ENCODE measurements around the gene WSCD2. TPM values are rescaled to one million over a fixed set of nuclear protein-coding genes. Genes with fewer than 3 reads are reported as not detected.

The WSCD2 gene
- polyA plus RNA-seq, 1 donor from 2014 or later: 5.8 TPM

- TF ChIP-seq REST (IDR thresholded peaks at IDR 0.05; ENCODE audit: borderline replicate concordance): no peak
- TF ChIP-seq, protein P1, sequence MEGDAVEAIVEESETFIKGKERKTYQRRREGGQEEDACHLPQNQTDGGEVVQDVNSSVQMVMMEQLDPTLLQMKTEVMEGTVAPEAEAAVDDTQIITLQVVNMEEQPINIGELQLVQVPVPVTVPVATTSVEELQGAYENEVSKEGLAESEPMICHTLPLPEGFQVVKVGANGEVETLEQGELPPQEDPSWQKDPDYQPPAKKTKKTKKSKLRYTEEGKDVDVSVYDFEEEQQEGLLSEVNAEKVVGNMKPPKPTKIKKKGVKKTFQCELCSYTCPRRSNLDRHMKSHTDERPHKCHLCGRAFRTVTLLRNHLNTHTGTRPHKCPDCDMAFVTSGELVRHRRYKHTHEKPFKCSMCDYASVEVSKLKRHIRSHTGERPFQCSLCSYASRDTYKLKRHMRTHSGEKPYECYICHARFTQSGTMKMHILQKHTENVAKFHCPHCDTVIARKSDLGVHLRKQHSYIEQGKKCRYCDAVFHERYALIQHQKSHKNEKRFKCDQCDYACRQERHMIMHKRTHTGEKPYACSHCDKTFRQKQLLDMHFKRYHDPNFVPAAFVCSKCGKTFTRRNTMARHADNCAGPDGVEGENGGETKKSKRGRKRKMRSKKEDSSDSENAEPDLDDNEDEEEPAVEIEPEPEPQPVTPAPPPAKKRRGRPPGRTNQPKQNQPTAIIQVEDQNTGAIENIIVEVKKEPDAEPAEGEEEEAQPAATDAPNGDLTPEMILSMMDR (IDR thresholded peaks at IDR 0.05; ENCODE audit: poor library complexity, severe bottlenecking): no peak
- TF ChIP-seq MXI1 (conservative IDR thresholded peaks at IDR 0.05; ENCODE audit: poor library complexity, severe bottlenecking): no peak
- TF ChIP-seq EZH2 (IDR thresholded peaks at IDR 0.05; ENCODE audit: borderline replicate concordance, insufficient read depth, low read length, poor library complexity, severe bottlenecking): no peak
- no peak for TF ChIP-seq POLR2AphosphoS5 (IDR thresholded peaks at IDR 0.05)
- TF ChIP-seq RAD21 (conservative IDR thresholded peaks at IDR 0.05): no peak
- H3K9ac ChIP-seq (ENCODE audit: low read length): no peak overlapping the region
- H3K27me3 ChIP-seq (ENCODE audit: insufficient read depth, low read depth, low read length): no peaks in the 10 kb centered on the region
- no peaks in the 10 kb centered on the region for H4K20me1 ChIP-seq (ENCODE audit: insufficient read depth)
- H3K79me2 ChIP-seq (replicated peaks; ENCODE audit: insufficient read depth, low read length): no peaks in the 10 kb centered on the region
- H2AFZ ChIP-seq (ENCODE audit: low read depth, low read length): no peak overlapping the region
- H3F3A ChIP-seq (ENCODE audit: insufficient read depth, low read length, poor library complexity, severe bottlenecking): no peaks in the 10 kb centered on the region
- no peaks in the 10 kb centered on the region for H3K36me3 ChIP-seq (ENCODE audit: insufficient read depth, low read length)
- H3K4me3 ChIP-seq (ENCODE audit: low read length): no peak overlapping the region
- H3K27ac ChIP-seq (ENCODE audit: low read length): no peak overlapping the region
- no peaks in the 10 kb centered on the region for H3K9me2 ChIP-seq (ENCODE audit: insufficient read depth, low read length)
- no peak overlapping the region for H3K4me2 ChIP-seq (ENCODE audit: low read length)
- H3K9me3 ChIP-seq (ENCODE audit: low read length): no peaks in the 10 kb centered on the region
These were observed 138.4 kb downstream of the WSCD2 start for GRCh38 chr12:108267450-108267849.

- Histone ChIP-seq H3K9me2 (ENCODE audit: insufficient read depth, low read length) (no peaks in the 10 kb centered on the region), H3K27ac (ENCODE audit: low read length) (no peak overlapping the region), H3K36me3 (ENCODE audit: insufficient read depth, low read length) (no peaks in the 10 kb centered on the region), H3K27me3 (ENCODE audit: insufficient read depth, low read depth, low read length) (no peaks in the 10 kb centered on the region), H3K4me2 (ENCODE audit: low read length) (no peak overlapping the region), H4K20me1 (ENCODE audit: insufficient read depth) (no peaks in the 10 kb centered on the region), H3K79me2 (replicated peaks; ENCODE audit: insufficient read depth, low read length) (no peaks in the 10 kb centered on the region), H3K9ac (ENCODE audit: low read length) (no peak overlapping the region), H3K4me3 (ENCODE audit: low read length) (no peak overlapping the region), H3K9me3 (ENCODE audit: low read length) (no peaks in the 10 kb centered on the region), H2AFZ (ENCODE audit: low read depth, low read length) (no peak overlapping the region), H3F3A (ENCODE audit: insufficient read depth, low read length, poor library complexity, severe bottlenecking) (no peaks in the 10 kb centered on the region)
- TF ChIP-seq EZH2 (IDR thresholded peaks at IDR 0.05; ENCODE audit: borderline replicate concordance, insufficient read depth, low read length, poor library complexity, severe bottlenecking) (no peak), SMC3 (conservative IDR thresholded peaks at IDR 0.05; ENCODE audit: poor library complexity) (no peak), RAD21 (conservative IDR thresholded peaks at IDR 0.05) (no peak), EP300 (conservative IDR thresholded peaks at IDR 0.05; ENCODE audit: poor library complexity, severe bottlenecking) (no peak), MXI1 (conservative IDR thresholded peaks at IDR 0.05; ENCODE audit: poor library complexity, severe bottlenecking) (no peak), POLR2AphosphoS5 (IDR thresholded peaks at IDR 0.05) (no peak), TAF1 (IDR thresholded peaks at IDR 0.05; ENCODE audit: low read depth) (no peak)
These were observed 139.3 kb downstream of the WSCD2 start for GRCh38 chr12:108268397-108268796.

Data from neural cell (in vitro differentiated cells).